GM19468 (cell line): Measurements from ENCODE around the gene CA10.

Experiments used
- ATAC-seq: cut with Tn5 transposase; IDR thresholded peaks from one replicate; pipeline ENCODE4 v1.9.1; 2021; ENCODE audit warnings: mild to moderate bottlenecking, moderate library complexity, moderate number of reproducible peaks; ENCODE audit not compliant: unreplicated experiment; ENCODE audit errors: extremely low read depth

CA10 gene

DNA sequence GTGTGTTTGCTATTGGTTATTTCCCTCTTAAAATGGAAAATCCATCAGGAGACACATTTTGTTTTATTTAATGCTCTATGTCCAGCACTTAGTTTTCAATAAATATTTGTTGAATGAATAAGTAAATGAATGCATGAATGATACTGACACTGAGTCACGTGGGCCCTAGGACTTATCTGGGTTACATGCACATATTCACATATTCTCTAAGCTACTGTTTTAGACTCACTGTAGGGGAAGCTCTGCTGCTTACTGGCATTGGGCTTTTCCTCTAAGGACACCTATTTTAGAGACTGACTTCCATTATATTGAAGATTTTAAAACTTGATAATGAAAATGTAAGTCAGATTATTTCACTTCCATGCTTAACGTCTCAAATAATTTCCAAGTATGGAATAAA is 571.0 kb downstream of the CA10 start:
- no peak for ATAC-seq

GRCh38 chr17:51585514-51586104 is 572.9 kb downstream of the CA10 start:
- no peak for ATAC-seq

- ATAC-seq, result no peak
Observed at GRCh38 chr17:51580869-51581268, 577.6 kb downstream of the CA10 start.
